Stimulated activated CD4-positive, alpha-beta T cell treated with anti-CD3 and anti-CD28 coated beads, Interleukin-2, amount 100 ng/mL, for 4 hours (primary cell): ENCODE results near the gene METAP2.
"Not testable (repeated sequence)": the region's sequence is repeated elsewhere in the genome, so short reads cannot be mapped to it uniquely, and the experiment has no call there.

Experiments used
- DNase-seq: peaks from one replicate; pipeline ENCODE4 v3.0.0-alpha.2; 2020; ENCODE audit warnings: low read depth

METAP2 gene

DNA sequence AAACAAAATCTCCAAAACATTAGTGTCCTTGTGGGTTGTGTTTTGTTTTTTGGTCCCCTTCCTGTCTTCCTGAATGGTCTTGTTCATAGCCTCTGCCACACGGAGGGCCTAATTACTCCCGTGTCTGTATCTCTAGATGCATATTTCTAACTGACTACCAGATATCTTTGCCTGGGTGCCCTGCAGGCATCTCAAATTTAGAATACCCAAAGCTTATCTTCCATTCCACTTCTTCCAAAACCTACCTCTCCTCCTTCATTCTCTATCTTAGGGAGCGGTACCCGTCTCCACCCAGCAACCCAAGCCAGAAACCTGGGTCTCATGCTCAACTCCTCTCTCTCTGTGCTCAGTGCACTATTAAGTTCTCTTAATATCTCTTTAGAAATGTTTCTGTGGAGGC, 10.9 kb upstream of the METAP2 start:
- DNase-seq = no peak

GRCh38 chr12:95463776-95464175, 10.2 kb upstream of the METAP2 start:
- not testable (repeated sequence) for DNase-seq

GRCh38 chr12:95465275-95465674, 8.7 kb upstream of the METAP2 start:
- DNase-seq = no peak

DNA sequence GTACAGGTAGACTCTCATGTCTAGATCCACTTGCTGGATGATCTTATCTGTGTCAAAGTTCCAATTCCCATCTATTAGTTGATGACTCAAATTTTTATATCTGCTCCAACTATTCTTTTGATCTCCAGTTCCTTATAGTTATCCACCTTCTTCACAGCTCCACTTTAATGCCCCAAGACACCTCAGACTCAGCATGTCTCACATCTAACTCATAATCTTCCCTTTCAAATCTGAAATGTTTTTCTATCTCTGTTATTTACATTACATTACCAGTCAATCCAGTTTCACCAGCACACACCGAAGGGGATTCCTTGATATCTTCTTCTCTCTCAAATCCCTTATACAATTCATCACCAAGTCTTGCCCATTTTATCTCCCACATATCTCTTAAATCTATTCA, 3.7 kb upstream of the METAP2 start:
- DNase-seq = no peak

- DNase-seq = no peak
These were observed 595 bp upstream of the METAP2 start for GRCh38 chr12:95473231-95473883.

- no peak for DNase-seq
These were observed 657 bp downstream of the METAP2 start for GRCh38 chr12:95474660-95474958.

DNA sequence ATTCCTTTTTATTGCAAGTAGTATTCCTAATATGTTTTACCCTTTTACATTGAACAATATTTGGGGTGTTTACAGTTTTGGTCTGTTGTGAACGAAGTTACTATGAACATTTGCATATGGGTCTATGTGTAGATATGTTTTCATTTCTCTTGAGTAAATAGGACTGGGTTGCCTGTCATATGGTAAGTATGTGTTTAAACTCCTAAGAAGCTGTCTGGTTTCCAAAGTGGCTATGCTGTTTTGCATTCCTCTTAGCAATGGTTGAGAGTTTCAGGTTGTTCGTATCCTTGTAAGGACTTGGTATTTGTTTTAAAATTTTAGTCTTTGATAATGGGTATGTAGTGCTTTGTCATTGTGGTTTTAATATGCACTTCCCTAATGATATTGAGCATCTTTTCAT, 6.3 kb downstream of the METAP2 start:
- DNase-seq = no peak

- no peak for DNase-seq
These were observed 7.1 kb downstream of the METAP2 start for GRCh38 chr12:95481072-95481471.

- no peak for DNase-seq
These were observed 7.9 kb downstream of the METAP2 start for GRCh38 chr12:95481888-95482287.

DNA sequence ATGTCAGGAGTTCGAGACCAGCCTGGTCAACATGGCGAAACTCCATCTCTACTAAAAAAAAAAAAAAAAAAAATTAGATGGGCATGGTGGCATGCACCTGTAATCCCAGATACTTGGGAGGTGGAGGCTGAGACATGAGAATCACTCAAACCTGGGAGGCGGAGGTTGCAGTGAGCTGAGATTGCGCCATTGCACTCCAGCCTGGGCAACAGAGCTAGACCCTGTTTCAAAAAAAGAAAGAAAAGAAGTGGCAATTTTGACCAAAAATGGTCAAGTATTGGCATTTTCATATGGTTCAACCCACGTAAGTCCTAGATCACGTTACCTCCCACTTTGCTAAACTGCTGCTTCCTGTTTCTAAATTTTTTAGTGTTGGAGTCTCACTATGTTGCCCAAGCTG, 8.6 kb downstream of the METAP2 start:
- DNase-seq = not testable (repeated sequence)

- DNase-seq = no peak
These were observed 10.6 kb downstream of the METAP2 start for GRCh38 chr12:95484524-95484923.

DNA sequence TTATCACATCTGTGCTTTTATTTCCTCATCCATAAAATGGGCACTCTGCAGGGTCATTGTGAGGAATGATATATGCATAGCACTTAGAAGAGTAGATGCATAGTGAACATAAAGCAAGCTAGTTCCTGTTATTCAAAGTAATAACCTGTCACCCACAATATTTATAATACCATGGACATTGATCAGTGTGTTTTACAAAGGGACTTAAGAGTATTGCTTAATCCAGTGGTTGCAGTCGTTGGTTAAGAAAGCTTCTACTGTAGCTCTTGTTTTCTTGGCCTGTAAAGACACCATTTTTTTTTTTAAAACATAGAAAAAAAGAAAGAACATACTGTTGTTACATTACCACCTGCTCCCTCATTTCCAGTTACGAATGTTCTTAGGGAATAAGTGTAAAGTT, 13.1 kb downstream of the METAP2 start:
- no peak for DNase-seq

- DNase-seq = no peak
These were observed 18.5 kb downstream of the METAP2 start for GRCh38 chr12:95492462-95492861.

DNA sequence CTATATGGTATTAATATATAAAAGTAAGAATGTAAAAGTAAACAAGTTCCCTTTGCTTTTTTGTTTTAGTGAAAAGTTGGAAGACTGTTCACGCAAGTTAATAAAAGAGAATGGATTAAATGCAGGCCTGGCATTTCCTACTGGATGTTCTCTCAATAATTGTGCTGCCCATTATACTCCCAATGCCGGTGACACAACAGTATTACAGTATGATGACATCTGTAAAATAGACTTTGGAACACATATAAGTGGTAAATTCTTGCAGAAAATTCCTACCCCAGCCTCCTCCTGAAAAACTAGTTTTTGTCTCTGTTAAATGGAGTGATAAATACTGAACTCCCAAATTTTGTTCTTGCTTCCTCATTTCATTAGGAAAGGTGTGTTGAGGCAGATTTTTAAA, 20.9 kb downstream of the METAP2 start:
- no peak for DNase-seq

DNA sequence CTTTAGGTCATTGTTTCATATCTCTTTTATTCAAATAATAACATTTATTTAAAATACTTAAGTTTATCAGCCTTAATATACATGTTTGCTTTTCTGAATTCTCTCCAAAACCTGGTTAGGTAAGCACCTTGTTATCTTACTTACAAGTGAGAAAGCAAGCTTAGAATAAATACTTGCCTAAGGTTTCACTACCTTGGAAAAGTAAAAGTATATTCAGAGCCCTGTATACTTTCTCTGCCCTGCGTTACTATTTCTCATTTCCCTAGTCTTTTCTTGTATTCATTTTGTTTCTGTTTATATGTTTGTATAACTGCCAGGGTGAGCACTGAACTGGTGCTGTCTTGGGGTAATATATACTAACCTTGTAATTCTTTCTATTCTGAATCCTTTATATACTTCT, 21.5 kb downstream of the METAP2 start:
- no peak for DNase-seq

DNA sequence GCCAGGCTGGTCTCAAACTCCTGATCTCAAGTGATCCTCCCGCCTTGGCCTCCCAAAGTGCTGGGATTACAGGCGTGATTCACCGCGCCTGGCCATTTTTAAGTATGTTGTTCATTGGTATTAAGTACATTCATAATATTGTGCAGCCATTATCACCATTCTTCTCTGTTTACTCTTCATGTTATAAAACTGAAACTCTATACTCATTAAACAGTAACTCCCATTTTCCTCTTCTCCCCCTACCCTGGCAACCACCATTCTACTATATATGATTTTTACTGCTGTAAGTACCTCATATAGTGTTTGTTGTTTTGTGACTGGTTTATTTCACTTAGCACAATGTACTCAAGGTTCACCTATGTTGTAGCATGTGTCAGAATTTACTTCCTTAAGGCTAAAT, 23.1 kb downstream of the METAP2 start:
- no peak for DNase-seq

DNA sequence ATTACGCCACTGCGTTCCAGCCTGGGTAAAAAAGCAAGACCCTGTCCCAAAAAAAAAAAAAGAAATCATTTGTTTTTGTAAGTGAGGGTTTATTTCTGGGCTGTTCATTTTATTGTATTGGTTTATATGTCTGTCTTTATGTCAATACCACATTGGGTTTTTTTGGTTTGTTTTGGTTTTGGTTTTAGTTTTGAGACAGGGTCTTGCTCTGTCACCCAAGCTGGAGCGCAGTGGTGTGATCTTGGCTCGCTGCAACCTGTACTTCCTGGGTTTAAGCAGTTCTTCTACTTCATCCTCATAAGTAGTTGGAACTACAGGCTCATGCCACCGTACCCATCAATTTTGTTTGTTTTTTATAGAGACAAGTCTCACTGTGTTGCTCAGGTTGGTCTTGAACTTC, 25.0 kb downstream of the METAP2 start:
- no peak for DNase-seq

DNA sequence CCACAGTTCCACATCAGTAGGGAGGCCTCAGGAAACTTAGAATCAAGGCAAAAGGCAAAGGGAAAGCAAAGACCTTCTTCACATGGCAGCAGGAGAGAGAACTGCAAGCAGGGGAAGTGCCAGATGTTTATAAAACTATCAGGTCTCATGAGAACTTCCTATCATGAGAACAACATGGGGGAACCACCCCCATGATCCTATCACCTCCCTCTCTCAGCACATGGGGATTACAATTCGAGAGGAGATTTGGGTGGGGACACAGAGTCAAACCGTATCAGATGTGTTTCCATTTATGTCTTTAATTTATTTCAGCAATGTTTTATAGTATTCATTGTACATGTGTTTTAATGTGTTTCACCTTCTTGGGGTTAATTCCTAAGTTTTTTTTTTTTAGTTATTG, 25.8 kb downstream of the METAP2 start:
- DNase-seq = no peak

- no peak for DNase-seq
These were observed 30.2 kb downstream of the METAP2 start for GRCh38 chr12:95504140-95504539.

DNA sequence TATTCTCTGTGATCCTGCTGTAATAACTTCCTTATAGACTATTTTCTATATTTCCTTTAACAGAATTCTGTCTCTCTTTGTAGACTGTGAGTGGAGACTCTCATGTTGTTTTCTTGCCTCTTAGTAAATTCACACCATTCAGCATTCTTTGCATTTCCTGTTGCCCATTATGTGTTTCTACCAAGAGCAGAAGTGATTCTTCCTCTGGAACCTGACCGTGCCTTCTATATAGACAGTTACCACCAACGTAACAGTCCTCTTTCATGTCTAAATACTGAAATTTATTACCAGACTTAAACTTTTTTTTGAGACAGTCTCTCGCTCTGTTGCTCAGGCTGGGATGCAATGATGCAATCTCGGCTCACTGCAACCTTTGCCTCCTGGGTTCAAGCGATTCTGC, 31.1 kb downstream of the METAP2 start:
- DNase-seq = no peak

- no peak for DNase-seq
These were observed 33.0 kb downstream of the METAP2 start for GRCh38 chr12:95506707-95507523.

DNA sequence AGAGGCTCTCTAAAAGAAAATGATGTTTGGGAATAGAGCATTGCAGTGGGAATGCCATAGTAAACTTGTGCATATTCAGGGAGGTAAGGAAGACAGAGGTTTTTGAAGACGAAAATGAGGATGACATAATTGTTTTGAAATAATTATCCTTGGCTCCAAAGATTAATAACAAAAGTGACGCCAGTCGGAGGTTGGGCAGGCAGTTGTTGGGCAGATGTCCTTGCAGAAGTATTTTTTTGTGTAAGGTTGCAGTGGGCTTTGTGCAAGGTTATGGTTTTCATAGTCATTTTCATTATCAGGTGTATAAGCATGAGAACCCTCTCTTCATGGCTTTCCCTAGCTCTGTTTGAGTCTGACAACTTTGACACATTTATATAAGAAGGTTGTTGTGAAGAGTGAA, 35.3 kb downstream of the METAP2 start:
- DNase-seq = no peak

GRCh38 chr12:95511977-95512376, 38.0 kb downstream of the METAP2 start:
- no peak for DNase-seq

GRCh38 chr12:95513599-95513998, 39.6 kb downstream of the METAP2 start:
- no peak for DNase-seq
